GM19351 (cell line): Measurements from ENCODE around the gene ASRGL1.
"Not testable (repeated sequence)": the region's sequence is repeated elsewhere in the genome, so short reads cannot be mapped to it uniquely, and the experiment has no call there.

Experiments
- ATAC-seq: cut with Tn5 transposase; IDR thresholded peaks from one replicate; pipeline ENCODE4 v1.9.1; 2021; ENCODE audit warnings: mild to moderate bottlenecking, moderate library complexity; ENCODE audit not compliant: unreplicated experiment

Gene ASRGL1

GRCh38 chr11:62337303-62338181 is at the start of gene ASRGL1:
Gene ASRGL1, plus strand, starts transcription at chr11:62337448. Its CDS starts 530 bp downstream, at chr11:62337978.
- ATAC-seq, result no peak

DNA sequence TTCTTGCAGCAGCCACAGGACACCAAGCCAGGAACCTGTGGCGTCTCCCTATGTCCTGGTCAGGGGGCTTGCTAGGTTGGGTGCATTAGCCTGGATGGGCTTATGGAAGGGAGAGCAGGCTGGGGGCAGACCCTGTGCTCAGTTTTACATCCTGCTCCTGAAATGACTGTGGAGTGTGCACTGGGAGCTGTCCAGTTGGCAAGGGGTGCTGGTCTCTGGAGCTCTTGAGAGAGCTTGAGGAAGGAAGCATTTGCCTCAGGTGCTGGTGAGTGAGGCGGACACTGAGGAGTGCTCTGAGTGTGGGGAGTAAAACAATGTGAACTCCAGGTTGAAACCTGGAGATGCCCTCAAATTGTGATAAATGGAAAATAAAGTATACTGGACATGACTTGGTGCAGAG is 41.7 kb upstream of the ASRGL1 start:
- no peak for ATAC-seq

DNA sequence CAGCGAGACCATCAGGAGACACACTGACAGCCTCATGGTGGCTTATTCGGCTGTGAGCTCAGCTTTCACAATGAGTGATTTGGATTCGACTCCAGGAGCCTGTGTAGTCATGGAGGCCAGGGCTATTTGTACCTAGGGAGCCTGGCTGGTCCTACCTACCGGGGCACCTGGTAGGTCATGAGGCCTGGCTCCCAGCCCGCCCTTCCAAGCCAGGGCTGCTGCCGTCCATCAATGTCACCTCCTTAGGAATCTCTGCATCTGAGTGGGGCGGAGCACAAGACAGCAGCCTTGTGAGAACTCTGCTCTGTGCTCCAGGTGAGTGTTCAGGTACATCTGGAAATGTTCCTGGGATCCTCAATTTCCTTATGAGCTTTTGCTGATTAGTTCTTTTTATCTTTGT is 38.3 kb upstream of the ASRGL1 start, which contains the start of gene SCGB1D4:
Gene SCGB1D4, minus strand, starts transcription at position 101 of the 400 bp plus-strand sequence. Its CDS starts 65 bp downstream, at position 36.
- ATAC-seq, result no peak

DNA sequence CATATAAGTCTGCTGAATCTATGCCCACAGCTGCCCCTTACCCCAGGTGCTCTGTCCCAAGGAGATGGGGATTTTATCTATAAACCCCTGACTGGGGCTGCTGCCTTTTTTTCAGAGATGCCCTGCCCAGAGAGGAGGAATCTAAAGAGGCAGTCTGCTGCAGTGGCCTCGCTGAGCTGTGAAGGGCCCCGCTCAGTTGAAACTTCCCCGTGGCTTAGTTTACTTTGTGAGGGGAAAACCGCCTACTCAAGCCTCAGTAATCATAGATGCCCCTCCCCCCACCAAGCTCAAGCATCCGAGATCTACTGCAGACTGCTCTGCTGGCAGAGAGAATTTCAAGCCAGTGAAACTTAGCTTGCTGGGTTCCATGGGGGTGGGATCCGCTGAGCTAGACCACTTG is 31.0 kb upstream of the ASRGL1 start:
- ATAC-seq, result no peak

GRCh38 chr11:62307950-62308349 is 29.3 kb upstream of the ASRGL1 start:
- no peak for ATAC-seq

DNA sequence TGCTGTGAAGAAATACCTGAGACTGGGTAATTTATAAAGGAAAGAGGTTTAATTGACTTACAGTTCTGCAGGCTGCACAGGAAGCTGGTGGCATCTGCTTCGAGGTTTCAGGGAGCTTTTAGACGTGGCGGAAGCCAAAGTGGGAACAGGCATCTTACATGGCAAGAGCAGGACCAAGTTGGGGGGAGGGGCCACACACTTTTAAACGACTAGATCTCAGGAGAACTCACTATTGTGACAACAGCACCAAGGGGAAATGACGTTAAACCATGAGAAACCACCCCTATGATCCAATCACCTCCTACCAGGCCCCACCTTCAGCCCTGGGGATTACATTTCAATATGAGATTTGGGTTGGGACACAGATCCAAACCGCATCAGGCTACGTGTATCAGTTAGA is 27.3 kb upstream of the ASRGL1 start:
- no peak for ATAC-seq

DNA sequence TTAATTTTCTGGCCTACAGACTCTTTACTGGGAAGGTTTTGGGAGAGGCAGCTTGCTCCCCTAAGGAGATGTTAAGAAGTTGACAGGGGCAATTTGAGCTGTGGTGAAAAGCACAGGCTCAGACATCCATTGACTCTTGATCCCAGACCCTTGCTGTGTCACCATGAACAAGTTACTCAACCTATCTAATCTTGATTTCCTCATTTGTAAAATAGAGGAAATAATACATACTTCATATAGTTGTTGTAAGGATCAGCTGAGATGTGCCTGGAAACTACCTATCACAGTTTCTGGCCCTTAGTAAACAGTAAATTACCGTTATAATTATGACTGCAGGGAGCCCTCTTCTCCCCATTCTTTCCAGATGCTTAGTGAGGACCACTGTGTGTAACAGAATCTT is 21.8 kb upstream of the ASRGL1 start:
- no peak for ATAC-seq

- no peak for ATAC-seq
Observed at GRCh38 chr11:62322524-62322923, 14.7 kb upstream of the ASRGL1 start.

DNA sequence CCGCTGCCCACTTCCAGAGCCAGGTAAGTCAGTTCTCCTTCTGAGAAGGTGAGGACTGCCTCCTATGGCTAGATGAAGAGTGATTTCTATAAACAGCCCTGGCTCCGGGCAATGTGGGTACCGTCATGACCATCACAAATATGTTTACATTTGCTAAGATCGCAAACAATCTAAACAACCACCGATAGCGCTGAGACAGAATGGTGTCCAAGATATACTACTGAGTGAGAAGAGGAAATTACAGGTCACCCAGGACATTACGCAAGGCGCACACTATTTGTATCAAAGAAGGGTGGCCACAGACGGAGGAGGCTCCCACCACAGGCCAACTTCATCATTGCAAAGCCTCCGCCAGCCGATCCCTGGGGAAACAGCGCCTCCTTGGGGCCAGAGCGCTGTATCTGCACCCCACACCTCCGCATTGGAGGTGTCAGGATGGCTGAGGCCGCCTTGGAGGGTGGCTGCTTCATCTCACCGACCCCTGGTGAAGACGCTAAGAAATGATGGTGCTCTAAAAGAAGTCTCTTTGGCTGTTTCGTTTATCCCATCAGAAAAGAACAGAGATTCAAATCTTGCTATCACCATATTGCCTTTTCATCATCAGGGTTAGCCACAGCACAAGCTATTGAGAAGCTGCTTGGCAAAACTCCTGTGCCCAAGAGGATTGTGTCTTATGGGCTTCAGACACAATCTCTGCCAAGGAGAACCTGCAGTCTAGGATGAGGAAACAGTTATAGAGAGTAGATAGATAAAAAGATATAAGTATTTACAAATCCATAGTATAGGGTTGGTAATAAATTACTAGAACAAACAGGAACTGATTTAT is 12.3 kb upstream of the ASRGL1 start:
- no peak for ATAC-seq

- ATAC-seq, result not testable (repeated sequence)
Observed at GRCh38 chr11:62325781-62326180, 11.5 kb upstream of the ASRGL1 start.

- not testable (repeated sequence) for ATAC-seq
Observed at GRCh38 chr11:62326719-62327118, 10.5 kb upstream of the ASRGL1 start.

- ATAC-seq, result not testable (repeated sequence)
Observed at GRCh38 chr11:62327541-62327940, 9.7 kb upstream of the ASRGL1 start.

DNA sequence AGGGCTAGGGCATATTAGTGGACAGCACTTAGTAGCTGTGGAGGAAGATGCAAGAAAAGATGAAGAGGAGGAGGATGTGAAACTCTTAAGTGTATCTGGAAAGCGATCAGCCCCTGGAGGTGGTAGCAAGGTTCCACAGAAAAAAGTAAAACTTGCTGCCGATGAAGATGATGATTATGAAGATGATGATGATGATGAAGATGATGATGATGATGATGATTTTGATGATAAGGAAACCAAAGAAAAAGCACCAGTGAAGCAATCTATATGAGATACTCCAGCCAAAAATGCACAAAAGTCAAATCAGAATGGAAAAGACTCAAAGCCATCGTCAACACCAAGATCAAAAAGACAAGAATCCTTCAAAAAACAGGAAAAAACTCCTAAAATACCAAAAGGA is 6.0 kb upstream of the ASRGL1 start:
- ATAC-seq, result not testable (repeated sequence)

- ATAC-seq, result no peak
Observed at GRCh38 chr11:62333768-62334167, 3.5 kb upstream of the ASRGL1 start.

GRCh38 chr11:62336949-62337302 is 322 bp upstream of the ASRGL1 start:
- not testable (repeated sequence) for ATAC-seq

DNA sequence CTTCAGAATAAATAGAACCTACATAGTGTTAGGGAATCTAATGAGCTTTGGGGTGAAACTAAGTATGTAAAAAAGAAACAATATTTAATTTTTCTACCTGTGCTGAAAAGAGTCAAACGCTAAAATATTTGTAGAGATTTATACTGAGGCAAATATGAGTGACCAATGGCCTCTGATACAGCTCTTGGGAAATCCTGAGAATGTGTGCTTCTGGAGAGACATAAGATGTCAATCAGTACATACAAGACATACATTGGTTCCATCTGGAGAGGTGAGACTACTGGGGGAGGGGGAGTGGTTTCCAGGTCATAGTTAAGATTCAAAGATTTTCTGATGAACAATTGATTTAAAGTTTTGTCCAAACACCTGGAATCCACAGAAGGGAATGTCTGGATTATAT is 970 bp downstream of the ASRGL1 start:
- no peak for ATAC-seq

DNA sequence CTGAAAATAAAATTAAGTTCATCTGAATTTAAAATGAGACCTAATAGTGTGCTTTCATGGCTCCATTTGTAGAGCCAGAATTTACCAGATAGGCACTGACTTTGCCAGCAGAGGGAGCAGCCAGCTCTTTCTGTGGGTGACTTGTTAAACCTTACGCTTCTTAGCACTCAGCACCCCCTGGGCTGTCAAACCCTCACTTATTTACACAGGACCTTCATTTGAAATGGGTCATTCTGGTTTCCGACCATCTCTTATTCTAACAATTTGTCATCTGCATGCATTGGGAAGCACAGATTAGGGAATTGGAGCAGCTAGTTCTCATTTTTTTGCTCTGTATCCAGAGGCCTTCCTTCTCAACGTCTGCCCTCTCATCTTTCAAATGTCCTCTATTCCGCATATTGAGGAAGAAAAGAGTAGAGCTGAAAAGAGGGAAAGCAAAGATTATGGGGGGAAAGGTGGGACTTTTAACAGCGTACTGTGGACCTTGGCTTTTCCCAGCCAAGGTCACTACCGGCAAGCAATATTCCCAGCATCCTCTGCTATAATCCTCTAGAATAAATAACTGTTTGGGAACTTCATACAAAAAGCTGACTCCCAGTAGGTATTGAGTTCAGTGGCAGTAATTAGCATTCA is 3.1 kb downstream of the ASRGL1 start:
- ATAC-seq, result no peak

DNA sequence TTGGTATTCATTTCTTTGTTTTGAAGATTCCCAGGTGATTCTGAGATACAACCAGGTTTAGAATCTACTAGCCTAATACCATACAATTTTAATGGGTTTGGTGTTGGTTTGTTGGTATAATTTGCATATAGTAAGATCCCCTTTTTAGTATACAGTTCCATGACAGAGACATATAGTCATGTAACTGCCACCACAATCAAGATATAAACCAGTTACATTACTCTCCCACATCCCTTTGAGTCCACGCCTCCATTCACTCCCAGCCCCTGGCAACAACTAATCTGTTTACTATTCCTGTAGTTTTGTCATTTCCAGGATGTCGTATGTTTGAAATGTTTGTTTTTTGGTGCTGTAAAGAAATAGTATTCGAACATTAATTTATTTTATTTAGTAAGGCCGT is 4.3 kb downstream of the ASRGL1 start:
- no peak for ATAC-seq

DNA sequence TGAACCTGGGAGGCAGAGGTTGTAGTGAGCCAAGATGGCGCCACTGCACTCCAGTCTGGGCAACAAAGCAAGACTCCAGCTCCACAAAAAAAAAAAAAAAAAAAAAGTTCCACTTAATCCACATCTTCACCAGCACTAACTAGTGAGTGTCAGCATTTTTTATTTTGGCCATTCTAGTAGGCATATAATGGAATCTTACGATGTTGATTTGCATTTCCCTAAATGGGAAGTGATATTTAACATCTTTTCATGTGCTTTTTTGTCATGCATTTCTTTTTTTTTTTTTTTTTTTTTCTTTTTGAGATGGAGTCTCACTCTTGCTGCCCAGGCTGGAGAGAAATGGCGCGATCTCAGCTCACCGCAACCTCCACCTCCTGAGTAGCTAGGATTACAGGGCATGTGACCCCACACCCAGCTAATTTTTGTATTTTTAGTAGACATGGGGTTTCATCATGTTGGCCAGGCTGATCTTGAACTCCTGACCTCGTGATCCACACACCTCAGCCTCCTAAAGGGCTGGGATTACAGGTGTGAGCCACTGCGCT is 6.5 kb downstream of the ASRGL1 start:
- not testable (repeated sequence) for ATAC-seq

GRCh38 chr11:62344210-62344609 is 7.0 kb downstream of the ASRGL1 start:
- no peak for ATAC-seq

DNA sequence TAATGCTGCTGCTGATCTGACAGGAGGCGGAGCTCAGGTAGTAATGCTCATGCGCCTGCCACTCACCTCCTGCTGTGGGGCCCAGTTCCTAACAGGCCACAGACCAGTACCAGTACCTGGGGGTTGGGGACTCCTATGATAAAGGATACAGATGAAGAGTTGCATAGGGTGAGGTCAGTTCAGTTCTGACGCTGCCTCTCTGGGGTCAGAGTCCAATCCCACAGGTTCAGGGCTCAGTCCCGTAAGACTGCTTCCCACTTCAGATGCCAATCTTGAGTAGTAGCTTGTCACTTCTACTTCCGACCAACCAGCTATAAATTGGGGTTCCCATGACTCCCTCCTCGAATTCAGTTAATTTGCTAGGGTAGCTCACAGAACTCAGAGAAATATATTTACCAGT is 8.6 kb downstream of the ASRGL1 start:
- ATAC-seq, result no peak
